ENCODE data around the gene ZBTB45.

- TF ChIP-seq GATA3 (IDR thresholded peaks at IDR 0.05; ENCODE audit: low read depth, low read length) (no peak), GATA2 (IDR thresholded peaks at IDR 0.05; ENCODE audit: low read depth, low read length) (no peak)
These were observed 42.5 kb downstream of the ZBTB45 start for GRCh38 chr19:58477130-58477529.

Data from SH-SY5Y (cell line).